C1 segment of cervical spinal cord (tissue), 14 donors: ENCODE measurements around the gene TNFRSF13B.
"Not testable (repeated sequence)": the region's sequence is repeated elsewhere in the genome, so short reads cannot be mapped to it uniquely, and the experiment has no call there.

ENCODE experiments used
- DNase-seq, 14 donors: peaks; one replicate each; lab custom pipeline; 2025; lab: John Stamatoyannopoulos, UW

TNFRSF13B gene

GRCh38 chr17:16987066-16987829 lies 15.3 kb upstream of the TNFRSF13B start:
- no peak for DNase-seq

GRCh38 chr17:16986391-16986790 lies 14.5 kb upstream of the TNFRSF13B start:
- DNase-seq: no peak

GRCh38 chr17:16981928-16982327 lies 10.0 kb upstream of the TNFRSF13B start:
- DNase-seq: no peak

DNA sequence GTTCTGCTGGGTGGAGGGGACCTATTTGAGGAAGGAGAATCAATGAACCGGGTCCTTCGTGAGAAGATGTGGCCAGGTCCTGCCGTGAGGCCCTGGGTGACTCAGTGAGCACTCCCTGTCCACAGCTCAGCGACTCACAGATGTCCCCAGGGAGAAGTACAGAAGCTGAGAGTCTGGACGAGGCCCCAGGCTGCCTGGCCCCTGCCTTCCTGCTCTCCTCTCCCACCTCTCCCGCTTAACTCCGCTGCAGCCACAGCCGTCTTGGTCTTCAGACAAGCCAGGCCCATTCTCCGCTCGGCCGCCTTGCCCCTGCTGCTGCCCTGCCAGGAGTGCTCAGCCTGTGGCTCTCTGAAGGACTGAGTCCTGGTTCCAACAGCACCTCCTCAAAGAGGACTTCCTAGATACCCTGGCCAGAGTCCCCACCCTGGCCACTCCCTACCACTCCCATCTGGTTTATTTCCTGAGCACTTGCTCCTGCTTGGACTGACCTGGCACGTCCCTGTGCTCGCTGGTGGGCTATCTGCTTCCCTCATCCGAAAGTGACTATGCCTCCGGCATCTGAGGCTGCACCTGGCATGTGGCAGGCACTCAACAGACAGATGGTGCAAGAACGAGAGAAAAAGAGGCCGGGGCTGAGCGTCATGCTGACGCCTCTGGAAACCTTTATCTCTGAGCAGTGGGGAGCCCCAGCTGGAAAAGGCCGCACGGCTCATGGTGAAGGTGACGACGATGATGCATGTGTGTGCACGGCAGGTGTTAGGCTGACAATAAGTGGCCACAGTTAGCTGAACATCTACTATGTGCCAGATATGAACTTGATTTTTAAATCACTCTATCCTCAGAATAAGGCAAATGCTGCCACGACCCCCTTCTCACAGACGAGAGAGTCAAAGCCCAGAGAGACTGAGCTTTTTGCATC lies 9.2 kb upstream of the TNFRSF13B start:
- no peak for DNase-seq

DNA sequence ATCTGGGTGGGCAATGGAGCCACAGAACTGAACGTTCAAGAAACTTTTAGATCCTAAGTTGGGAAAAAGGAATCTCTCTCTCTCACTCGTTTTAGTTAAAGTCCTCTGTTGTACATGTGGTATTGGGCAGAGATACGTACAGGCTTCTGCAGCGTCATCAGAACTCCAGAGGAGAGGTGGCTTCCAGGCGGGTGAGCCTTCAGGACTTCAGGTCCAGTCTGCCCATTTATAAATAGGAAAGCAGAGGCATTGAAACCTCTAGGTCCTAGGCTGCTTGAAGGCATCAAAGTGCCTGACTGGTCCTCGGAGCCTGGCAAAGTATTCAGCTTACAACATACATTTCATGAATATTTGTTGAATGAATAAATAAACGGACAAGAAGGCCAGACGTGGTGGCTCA lies 8.1 kb upstream of the TNFRSF13B start:
- no peak for DNase-seq

GRCh38 chr17:16979237-16979823 lies 7.4 kb upstream of the TNFRSF13B start:
- not testable (repeated sequence) for DNase-seq

DNA sequence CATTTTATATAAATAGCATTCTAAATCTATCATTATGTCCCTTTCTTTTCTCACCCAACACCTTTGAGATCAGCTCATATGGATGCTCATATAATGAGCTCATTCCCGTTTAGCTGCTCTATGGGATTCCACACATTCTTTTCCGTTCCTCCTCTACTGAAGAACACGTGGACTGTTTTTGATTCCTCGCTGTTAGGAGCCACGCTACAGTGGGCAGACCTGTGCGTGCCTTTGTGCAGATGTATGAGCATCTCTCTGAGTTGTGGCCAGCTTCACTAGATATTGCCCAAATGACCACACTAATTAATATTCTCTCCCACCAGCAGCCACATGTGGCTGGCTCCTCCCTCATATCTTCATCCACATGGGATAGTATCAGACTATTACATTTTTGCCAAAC lies 6.0 kb upstream of the TNFRSF13B start:
- no peak for DNase-seq

GRCh38 chr17:16976725-16977550 lies 5.0 kb upstream of the TNFRSF13B start:
- no peak for DNase-seq

DNA sequence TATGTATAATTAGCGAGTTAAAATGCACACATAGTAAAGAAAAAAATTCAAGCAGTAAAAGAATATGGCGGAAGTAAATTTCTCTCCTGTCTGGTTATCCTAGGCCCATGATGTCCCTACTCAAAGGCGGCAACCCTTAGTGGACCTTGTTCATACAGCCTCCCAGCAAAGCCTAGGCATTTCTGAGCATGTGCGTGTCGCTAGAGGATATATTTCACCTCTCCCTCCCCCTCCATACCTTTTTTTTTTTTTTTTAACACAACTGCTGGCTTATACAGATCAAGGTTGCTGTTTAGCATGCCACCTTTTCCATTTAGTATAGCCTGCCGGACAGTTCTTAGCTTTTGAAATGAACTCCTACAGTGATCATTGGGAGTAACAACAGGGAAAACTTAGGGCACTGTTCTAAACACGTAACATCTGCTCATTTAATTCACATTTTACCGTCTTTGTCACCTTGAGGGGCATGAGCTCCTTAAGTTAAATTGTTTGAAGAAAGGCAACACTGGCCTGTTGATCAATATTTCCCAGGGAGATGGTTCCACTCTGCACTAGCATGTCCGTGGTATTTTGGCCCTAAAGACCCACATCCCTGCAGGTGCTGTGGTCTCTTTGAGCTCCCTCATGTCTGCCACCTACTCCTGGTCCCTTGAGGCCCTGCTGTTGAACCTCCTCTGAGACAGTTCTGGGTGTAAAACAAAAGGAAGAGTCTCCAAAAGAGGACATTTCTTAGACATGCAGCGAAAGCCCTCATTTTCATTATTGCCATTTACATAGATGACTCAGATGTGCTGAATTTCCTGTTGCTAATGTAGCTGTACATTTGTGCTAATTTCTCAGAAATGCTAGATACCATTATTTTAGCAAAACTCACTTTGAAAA lies 4.1 kb upstream of the TNFRSF13B start:
- DNase-seq: no peak

DNA sequence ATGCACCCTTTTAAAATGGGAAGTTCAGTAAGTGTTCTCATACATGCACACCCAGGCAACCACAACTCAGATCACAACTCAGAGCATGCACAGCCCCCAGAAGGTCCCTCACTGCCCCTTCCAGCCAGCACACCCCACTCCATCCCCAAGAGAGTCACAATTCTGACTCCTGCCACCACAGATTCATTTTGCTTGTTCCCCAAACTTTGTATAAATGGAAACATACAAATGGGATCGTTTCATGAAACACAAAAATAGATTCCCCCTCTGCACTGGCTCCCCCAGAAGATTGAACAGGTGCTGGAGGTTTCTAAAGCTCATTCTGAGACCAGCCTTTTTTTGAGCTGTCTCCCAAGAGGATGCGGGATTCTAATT lies 3.3 kb upstream of the TNFRSF13B start:
- no peak for DNase-seq

DNA sequence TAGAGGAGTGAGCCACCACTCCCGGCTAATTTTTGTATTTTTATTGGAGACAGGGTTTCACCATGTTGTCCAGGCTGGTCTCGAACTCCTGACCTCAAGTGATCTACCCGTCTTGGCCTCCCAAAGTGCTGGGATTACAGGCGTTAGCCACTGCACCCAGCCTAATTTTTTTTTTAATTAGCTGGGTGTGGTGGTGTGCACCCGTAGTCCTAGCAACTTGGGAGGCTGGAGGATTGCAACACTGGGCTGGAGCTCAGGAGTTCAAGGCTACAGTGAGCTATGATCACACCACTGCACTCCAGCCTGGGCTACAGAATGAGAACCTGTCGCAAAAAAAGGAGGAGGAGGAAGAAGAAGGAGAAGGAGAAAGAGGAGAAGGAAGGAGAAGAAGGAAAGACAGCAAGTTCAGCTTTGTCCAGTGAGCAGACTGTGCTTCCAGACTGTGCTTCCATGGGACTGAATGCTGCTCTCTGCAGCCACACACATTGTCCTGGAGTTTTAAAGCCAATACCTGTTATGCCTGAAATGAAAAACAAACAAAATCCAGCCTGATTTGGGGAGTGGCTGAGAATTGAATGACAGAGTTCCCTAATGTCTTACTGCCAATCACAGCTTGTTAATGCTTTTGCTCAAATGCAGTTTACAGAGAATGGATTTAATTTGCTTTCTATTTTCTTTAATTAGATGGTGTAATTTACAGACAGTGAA lies 2.8 kb upstream of the TNFRSF13B start:
- DNase-seq: no peak

- DNase-seq: no peak
These were observed 2.0 kb upstream of the TNFRSF13B start for GRCh38 chr17:16973760-16974540.

- not testable (repeated sequence) for DNase-seq
These were observed 1.1 kb upstream of the TNFRSF13B start for GRCh38 chr17:16973043-16973442.

DNA sequence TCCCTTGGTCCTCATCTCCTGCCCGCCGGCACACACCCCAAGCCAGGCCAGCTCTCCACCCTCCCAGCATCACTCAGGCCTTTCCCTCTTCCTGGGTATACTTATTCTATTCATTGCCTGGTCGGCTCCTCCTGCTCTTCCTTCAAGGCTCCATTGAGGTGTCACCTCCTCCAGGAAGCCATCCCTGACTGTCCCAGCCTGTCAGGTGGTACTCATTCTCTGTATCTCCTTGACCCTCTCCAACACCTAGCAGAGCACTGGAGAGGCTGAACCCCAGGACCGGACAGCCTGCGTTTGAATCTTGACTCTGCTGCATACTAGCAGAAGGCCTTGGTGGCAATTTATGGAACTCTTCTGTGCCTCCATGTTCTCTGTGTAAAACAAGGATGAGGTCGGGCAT lies 428 bp upstream of the TNFRSF13B start:
- no peak for DNase-seq

GRCh38 chr17:16969931-16970906 lies 1.7 kb downstream of the TNFRSF13B start:
- no peak for DNase-seq

- DNase-seq: no peak
These were observed 3.1 kb downstream of the TNFRSF13B start for GRCh38 chr17:16968786-16969185.

DNA sequence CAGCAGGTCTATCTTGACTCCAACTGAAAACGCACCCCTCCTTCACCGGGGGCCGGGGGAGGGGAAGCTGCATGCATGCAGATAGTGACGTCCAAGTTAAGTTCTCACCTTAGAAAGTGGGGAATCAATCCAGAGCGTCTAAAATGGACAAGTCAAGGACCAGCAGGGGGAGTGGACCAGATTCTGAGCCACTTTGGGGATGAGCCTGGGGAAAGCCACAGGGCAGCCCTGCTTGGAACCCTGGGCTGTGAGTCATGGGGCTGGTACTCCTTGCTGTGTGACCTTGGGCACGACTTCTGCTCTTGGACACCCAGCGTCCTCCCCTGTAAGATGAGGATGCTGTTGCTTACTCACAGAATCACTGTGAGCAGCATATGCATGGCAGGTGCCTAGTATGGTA lies 9.1 kb downstream of the TNFRSF13B start:
- DNase-seq: no peak

DNA sequence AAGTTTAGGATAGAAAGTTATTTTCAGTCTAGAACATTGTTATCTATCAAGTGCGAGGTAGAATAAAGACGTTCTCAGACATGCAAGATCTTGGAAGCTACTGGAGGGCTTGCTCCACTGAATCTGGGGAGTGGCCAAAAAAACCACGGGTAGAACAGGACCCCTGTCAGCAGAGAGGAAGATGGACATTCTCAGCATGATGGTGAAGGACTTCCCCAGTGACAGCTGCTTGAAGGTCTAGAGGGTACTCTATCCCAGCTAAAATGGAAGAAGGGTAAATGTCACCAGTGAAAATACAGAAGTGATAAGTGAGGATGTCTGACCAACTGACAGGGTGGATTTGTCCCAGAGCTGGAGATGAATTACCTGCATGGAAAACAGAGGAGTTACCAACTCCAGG lies 10.1 kb downstream of the TNFRSF13B start:
- DNase-seq: no peak
